NCI-H748 (cell line): Measurements from ENCODE around the gene SLC12A4.
"Not testable (repeated sequence)": the region's sequence is repeated elsewhere in the genome, so short reads cannot be mapped to it uniquely, and the experiment has no call there.

Experiments
- DNase-seq: peaks from one replicate; lab custom pipeline; 2025; ENCODE audit not compliant: unreplicated experiment; lab: John Stamatoyannopoulos, UW

The SLC12A4 gene

GRCh38 chr16:67968400-67969253 is at the start of gene SLC12A4:
Gene SLC12A4, minus strand, starts transcription at chr16:67968637. Its CDS starts 84 bp downstream, at chr16:67968553.
- peak; percentile 75 for DNase-seq

GRCh38 chr16:68015681-68016080 is 47.2 kb upstream of the SLC12A4 start, which contains the start of gene DPEP2NB:
Gene DPEP2NB, minus strand, starts transcription at chr16:68015911. Its CDS starts 141 bp downstream, at chr16:68015770.
- DNase-seq: no peak

GRCh38 chr16:68013440-68013839 is 45.0 kb upstream of the SLC12A4 start:
- no peak for DNase-seq

GRCh38 chr16:68009872-68010271 is 41.4 kb upstream of the SLC12A4 start:
- DNase-seq: not testable (repeated sequence)

GRCh38 chr16:68009157-68009735 is 40.8 kb upstream of the SLC12A4 start:
- DNase-seq: no peak

- no peak for DNase-seq
Measured at GRCh38 chr16:68005786-68006286, 37.4 kb upstream of the SLC12A4 start.

- DNase-seq: no peak
Measured at GRCh38 chr16:68005211-68005610, 36.8 kb upstream of the SLC12A4 start.

GRCh38 chr16:68003031-68003430 is 34.6 kb upstream of the SLC12A4 start:
- DNase-seq: no peak

- DNase-seq: no peak
Measured at GRCh38 chr16:68000450-68000849, 32.0 kb upstream of the SLC12A4 start.

- DNase-seq: no peak
Measured at GRCh38 chr16:67999985-68000384, 31.5 kb upstream of the SLC12A4 start.

- not testable (repeated sequence) for DNase-seq
Measured at GRCh38 chr16:67998779-67999688, 30.6 kb upstream of the SLC12A4 start, which contains the start of gene DPEP2. Gene DPEP2, minus strand, starts transcription at chr16:67999484. Its CDS starts 6,272 bp downstream, at chr16:67993212.

GRCh38 chr16:67998231-67998778 is 29.9 kb upstream of the SLC12A4 start:
- DNase-seq: not testable (repeated sequence)

GRCh38 chr16:67996666-67997065 is 28.2 kb upstream of the SLC12A4 start:
- no peak for DNase-seq

- no peak for DNase-seq
Measured at GRCh38 chr16:67995423-67995822, 27.0 kb upstream of the SLC12A4 start.

GRCh38 chr16:67994040-67994408 is 25.6 kb upstream of the SLC12A4 start:
- DNase-seq: not testable (repeated sequence)

GRCh38 chr16:67993207-67994039 is 25.0 kb upstream of the SLC12A4 start:
- peak; percentile 56 for DNase-seq

- DNase-seq: no peak
Measured at GRCh38 chr16:67992661-67993206, 24.3 kb upstream of the SLC12A4 start.

GRCh38 chr16:67990018-67990386 is 21.6 kb upstream of the SLC12A4 start:
- no peak for DNase-seq

GRCh38 chr16:67989322-67990017 is 21.0 kb upstream of the SLC12A4 start:
- no peak for DNase-seq
